Ovary (tissue), 3 donors: ENCODE results near the gene ADGRB3.

Experiments used
- CTCF ChIP-seq, 3 donors: fragments of 450-650 bp in 2 of 3; fragments of 200-600 bp in 1 of 3; IDR thresholded peaks; one replicate each; pipeline versions ENCODE4 v1.5.1 to v1.8.0; 2016 to 2022; ENCODE audit warnings: antibody characterized with exemption in 3 of 3, mild to moderate bottlenecking in 1 of 3
- EP300 ChIP-seq: sonication (generic); formaldehyde crosslinking; IDR thresholded peaks from one replicate; pipeline ENCODE4 v1.6.1; 2017; ENCODE audit warnings: antibody characterized with exemption
- POLR2A ChIP-seq: fragments of 450-650 bp; IDR thresholded peaks from one replicate; pipeline ENCODE4 v1.6.1; 2017; ENCODE audit warnings: antibody characterized with exemption, mild to moderate bottlenecking, moderate library complexity
- donor health status: DM: no; HTN: no; CAD: no.

- no peak for TF ChIP-seq CTCF (IDR thresholded peaks at IDR 0.05)
- TF ChIP-seq EP300 = no peak
- TF ChIP-seq POLR2A = no peak
Observed at GRCh38 chr6:68852791-68853190, 217.7 kb downstream of the ADGRB3 start.
